ENCODE measurements around the gene NTRK2.

DNA sequence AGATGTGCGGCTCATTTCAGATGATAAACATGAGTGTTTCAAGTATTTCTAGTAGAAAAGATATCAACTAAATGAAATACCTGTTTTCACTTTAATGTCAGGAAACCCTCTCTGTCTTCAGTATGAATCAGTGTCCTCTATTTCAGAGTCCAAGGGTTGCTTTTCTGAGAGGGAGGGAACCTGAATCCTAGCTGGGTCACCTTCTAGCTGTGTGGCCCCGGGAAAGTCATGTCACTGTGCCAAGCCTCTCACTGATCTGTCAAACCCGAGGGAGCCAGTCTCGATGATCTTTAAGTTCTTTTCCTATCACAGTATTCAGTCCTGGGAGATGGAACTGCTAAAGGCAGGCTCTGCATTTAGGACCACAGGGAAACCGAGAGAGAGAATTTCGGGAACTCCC is 258.9 kb downstream of the NTRK2 start:
- TF ChIP-seq ZNF175 (tag by site-specific recombination; IDR thresholded peaks at IDR 0.05) = no peak
- TF ChIP-seq, protein P1, sequence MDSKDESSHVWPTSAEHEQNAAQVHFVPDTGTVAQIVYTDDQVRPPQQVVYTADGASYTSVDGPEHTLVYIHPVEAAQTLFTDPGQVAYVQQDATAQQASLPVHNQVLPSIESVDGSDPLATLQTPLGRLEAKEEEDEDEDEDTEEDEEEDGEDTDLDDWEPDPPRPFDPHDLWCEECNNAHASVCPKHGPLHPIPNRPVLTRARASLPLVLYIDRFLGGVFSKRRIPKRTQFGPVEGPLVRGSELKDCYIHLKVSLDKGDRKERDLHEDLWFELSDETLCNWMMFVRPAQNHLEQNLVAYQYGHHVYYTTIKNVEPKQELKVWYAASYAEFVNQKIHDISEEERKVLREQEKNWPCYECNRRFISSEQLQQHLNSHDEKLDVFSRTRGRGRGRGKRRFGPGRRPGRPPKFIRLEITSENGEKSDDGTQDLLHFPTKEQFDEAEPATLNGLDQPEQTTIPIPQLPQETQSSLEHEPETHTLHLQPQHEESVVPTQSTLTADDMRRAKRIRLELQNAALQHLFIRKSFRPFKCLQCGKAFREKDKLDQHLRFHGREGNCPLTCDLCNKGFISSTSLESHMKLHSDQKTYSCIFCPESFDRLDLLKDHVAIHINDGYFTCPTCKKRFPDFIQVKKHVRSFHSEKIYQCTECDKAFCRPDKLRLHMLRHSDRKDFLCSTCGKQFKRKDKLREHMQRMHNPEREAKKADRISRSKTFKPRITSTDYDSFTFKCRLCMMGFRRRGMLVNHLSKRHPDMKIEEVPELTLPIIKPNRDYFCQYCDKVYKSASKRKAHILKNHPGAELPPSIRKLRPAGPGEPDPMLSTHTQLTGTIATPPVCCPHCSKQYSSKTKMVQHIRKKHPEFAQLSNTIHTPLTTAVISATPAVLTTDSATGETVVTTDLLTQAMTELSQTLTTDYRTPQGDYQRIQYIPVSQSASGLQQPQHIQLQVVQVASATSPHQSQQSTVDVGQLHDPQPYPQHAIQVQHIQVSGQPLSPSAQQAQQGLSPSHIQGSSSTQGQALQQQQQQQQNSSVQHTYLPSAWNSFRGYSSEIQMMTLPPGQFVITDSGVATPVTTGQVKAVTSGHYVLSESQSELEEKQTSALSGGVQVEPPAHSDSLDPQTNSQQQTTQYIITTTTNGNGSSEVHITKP (tag by site-specific recombination; IDR thresholded peaks at IDR 0.05) = no peak

All from HEK293 (cell line).